ENCODE data around the gene PHYKPL.

GRCh38 chr5:178225174-178225573 lies 7.4 kb downstream of the PHYKPL start:
- TF ChIP-seq CTCF (IDR thresholded peaks at IDR 0.05; ENCODE audit: insufficient read depth, low read length, poor library complexity, severe bottlenecking) (no peak), EZH2phosphoT487 (conservative IDR thresholded peaks at IDR 0.05; ENCODE audit: low read length) (no peak)
